ENCODE measurements around the gene PELI3.
A peak's percentile ranks its signal among the peaks of the same experiment; 100 is the strongest.

Gene PELI3

DNA sequence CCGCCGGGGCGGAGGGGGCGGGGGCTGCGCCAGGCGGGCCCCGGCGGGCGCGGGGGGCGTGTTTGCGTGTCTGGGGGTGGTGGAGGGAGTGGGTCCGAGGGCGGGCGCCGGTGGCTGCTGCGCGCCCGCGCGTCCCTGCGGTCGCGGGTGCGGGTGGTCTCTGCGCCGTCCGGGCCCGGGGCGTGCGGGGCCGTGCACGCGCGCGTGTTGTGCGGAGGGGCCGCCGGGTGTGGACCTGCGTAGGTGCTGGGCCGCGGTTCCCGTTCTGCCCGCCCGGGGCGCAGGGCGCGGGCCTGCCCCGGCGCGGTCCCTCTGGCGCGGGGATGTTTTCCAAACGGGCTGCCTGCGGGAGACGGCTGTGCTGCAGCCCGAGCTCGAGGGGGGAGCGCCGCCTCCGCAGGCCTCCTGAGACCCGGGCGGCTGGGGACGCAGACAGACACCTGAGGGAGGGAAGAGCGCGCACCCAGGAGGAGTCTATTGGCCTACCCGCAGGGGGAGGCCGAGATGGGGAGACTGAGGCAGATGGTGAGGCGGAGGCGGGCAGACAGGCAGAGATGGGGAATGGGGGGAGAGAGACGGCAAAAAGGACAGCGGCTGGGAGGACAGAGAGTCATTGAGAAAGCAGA lies 442 bp downstream of the PELI3 start:
- DNase-seq (ENCODE audit: low read depth), result peak; percentile 54
- peak overlapping the region; percentile 47 for H3K4me3 ChIP-seq (ENCODE audit: low read depth, low read length)
- TF ChIP-seq CTCF (IDR thresholded peaks at IDR 0.05; ENCODE audit: low read depth, low read length) (no peak), POLR2A (IDR thresholded peaks at IDR 0.05; ENCODE audit: extremely low read depth, insufficient read length) (no peak), MYC (IDR thresholded peaks at IDR 0.05; ENCODE audit: low read depth, low read length) (no peak)
- TF ChIP-seq, protein P1, sequence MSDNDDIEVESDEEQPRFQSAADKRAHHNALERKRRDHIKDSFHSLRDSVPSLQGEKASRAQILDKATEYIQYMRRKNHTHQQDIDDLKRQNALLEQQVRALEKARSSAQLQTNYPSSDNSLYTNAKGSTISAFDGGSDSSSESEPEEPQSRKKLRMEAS (IDR thresholded peaks at IDR 0.05; ENCODE audit: low read depth, low read length), result no peak

DNA sequence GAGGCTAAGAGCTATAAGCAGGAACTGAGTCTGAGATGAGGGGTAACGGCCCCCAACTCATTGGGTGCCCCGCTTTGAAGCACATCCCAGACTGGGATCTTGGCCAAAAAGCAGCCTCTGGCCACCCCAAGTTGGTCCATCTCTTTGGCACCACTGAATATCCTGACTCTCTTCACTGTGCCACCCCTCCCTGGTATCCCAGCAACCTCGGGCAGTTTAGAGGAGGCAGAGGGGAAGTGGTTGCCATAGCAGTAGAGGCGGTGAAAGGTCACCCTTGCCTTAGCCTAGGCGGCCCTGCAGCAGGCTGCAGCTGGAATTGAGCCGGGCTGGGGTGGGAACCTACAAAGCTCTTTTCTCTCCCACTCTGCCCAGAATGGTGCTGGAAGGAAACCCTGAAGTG lies 1.1 kb downstream of the PELI3 start:
- DNase-seq (ENCODE audit: low read depth), result peak; percentile 81
- peak overlapping the region; percentile 47 for H3K4me3 ChIP-seq (ENCODE audit: low read depth, low read length)
- TF ChIP-seq MYC (IDR thresholded peaks at IDR 0.05; ENCODE audit: low read depth, low read length) (no peak), POLR2A (IDR thresholded peaks at IDR 0.05; ENCODE audit: extremely low read depth, insufficient read length) (no peak), CTCF (IDR thresholded peaks at IDR 0.05; ENCODE audit: low read depth, low read length) (no peak)
- TF ChIP-seq, protein P1 (IDR thresholded peaks at IDR 0.05; ENCODE audit: low read depth, low read length), result no peak

DNA sequence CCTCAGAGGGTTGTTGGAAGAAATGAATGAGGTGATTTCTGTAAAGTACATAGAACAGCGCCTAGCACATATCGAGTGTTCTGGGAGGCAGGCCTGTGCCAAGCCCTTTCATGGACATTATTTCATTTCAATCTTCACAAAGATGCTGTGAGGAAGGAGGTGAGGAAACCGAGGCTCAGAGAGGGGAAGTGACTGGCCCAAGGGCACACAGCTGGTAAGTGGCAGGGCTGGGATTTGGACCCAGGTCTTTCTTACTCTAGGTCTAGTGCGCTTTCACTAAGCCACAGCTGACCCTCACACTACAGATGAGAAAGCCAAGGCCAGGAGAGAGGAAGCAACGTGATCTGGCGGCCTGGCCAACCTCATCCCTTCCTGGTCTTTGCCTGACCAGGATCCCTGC lies 2.0 kb downstream of the PELI3 start:
- DNase-seq (ENCODE audit: low read depth), result no peak
- no peak for TF ChIP-seq MYC (IDR thresholded peaks at IDR 0.05; ENCODE audit: low read depth, low read length)
- TF ChIP-seq, protein P1 (IDR thresholded peaks at IDR 0.05; ENCODE audit: low read depth, low read length), result no peak
- no peak for TF ChIP-seq CTCF (IDR thresholded peaks at IDR 0.05; ENCODE audit: low read depth, low read length)
- TF ChIP-seq POLR2A (IDR thresholded peaks at IDR 0.05; ENCODE audit: extremely low read depth, insufficient read length), result no peak
- H3K4me3 ChIP-seq (ENCODE audit: low read depth, low read length), result no peak overlapping the region

- H3K4me3 ChIP-seq (ENCODE audit: low read depth, low read length), result no peak overlapping the region
- no peak for DNase-seq (ENCODE audit: low read depth)
- TF ChIP-seq, protein P1 (IDR thresholded peaks at IDR 0.05; ENCODE audit: low read depth, low read length), result no peak
- TF ChIP-seq POLR2A (IDR thresholded peaks at IDR 0.05; ENCODE audit: extremely low read depth, insufficient read length) (no peak), MYC (IDR thresholded peaks at IDR 0.05; ENCODE audit: low read depth, low read length) (no peak), CTCF (IDR thresholded peaks at IDR 0.05; ENCODE audit: low read depth, low read length) (no peak)
These were observed 2.7 kb downstream of the PELI3 start for GRCh38 chr11:66469441-66469840.

GRCh38 chr11:66470015-66470414 lies 3.3 kb downstream of the PELI3 start:
- peak; percentile 70 for DNase-seq (ENCODE audit: low read depth)
- no peak for TF ChIP-seq MYC (IDR thresholded peaks at IDR 0.05; ENCODE audit: low read depth, low read length)
- TF ChIP-seq, protein P1 (IDR thresholded peaks at IDR 0.05; ENCODE audit: low read depth, low read length), result no peak
- TF ChIP-seq POLR2A (IDR thresholded peaks at IDR 0.05; ENCODE audit: extremely low read depth, insufficient read length), result no peak
- no peak for TF ChIP-seq CTCF (IDR thresholded peaks at IDR 0.05; ENCODE audit: low read depth, low read length)

More at GRCh38 chr11:66470015-66470414, 3.3 kb downstream of the PELI3 start:
- no peak overlapping the region for H3K4me3 ChIP-seq (ENCODE audit: low read depth, low read length)

Measured in NB4 (cell line).